DOHH2 (cell line): ENCODE measurements around the gene CYLD.

Source experiments
- CTCF ChIP-seq: fragments of 200-600 bp; sonication (generic); IDR thresholded peaks from one replicate; pipeline ENCODE4 v1.5.1; 2014; ENCODE audit warnings: antibody characterized with exemption, mild to moderate bottlenecking, low read depth, low read length; ENCODE audit not compliant: poor library complexity, severe bottlenecking
- EZH2phosphoT487 ChIP-seq: fragments of 200-600 bp; sonication (generic); IDR thresholded peaks from 2 replicates; pipeline ENCODE4 v1.6.1; 2017; ENCODE audit warnings: borderline replicate concordance, mild to moderate bottlenecking, antibody characterized with exemption, low read length, moderate library complexity, mixed read lengths

- TF ChIP-seq CTCF (no peak), EZH2phosphoT487 (no peak)
Observed at GRCh38 chr16:50841081-50841886, 99.4 kb downstream of the CYLD start.
